Mucosa of rectum (tissue), 2 donors: Measurements from ENCODE around the gene RSU1.

Source experiments
- H3K27ac ChIP-seq, 2 donors: one replicate each; pipeline ENCODE4 v1.7.0; 2013; ENCODE audit warnings: inconsistent platforms in 2 of 2, low read depth in 2 of 2, low read length in 2 of 2
- H3K27me3 ChIP-seq, 2 donors: one replicate each; pipeline ENCODE4 v1.7.0; 2013; ENCODE audit warnings: low read length in 2 of 2; ENCODE audit not compliant: control insufficient read depth in 2 of 2, insufficient read depth in 2 of 2
- H3K36me3 ChIP-seq, 2 donors: one replicate each; pipeline ENCODE4 v1.7.0; 2013; ENCODE audit warnings: low read length in 2 of 2; ENCODE audit not compliant: control insufficient read depth in 2 of 2, insufficient read depth in 2 of 2
- H3K4me1 ChIP-seq, 2 donors: one replicate each; pipeline ENCODE4 v1.7.0; 2013; ENCODE audit warnings: low read length in 2 of 2, mild to moderate bottlenecking in 1 of 2; ENCODE audit not compliant: control insufficient read depth in 2 of 2, insufficient read depth in 2 of 2
- H3K4me3 ChIP-seq, 2 donors: one replicate each; pipeline ENCODE4 v1.7.0; 2013; ENCODE audit warnings: low read length in 2 of 2
- H3K9ac ChIP-seq, 2 donors: one replicate each; pipeline ENCODE4 v1.7.0; 2013; ENCODE audit warnings: low read length in 2 of 2, low read depth in 1 of 2, mild to moderate bottlenecking in 1 of 2
- H3K9me3 ChIP-seq, 2 donors: one replicate each; pipeline ENCODE4 v1.7.0; 2013; ENCODE audit warnings: low read length in 2 of 2; ENCODE audit not compliant: control insufficient read depth in 2 of 2
- donor health status: healthy.
- donor health status: Normal muscosa, but diverticular disease.

The RSU1 gene

DNA sequence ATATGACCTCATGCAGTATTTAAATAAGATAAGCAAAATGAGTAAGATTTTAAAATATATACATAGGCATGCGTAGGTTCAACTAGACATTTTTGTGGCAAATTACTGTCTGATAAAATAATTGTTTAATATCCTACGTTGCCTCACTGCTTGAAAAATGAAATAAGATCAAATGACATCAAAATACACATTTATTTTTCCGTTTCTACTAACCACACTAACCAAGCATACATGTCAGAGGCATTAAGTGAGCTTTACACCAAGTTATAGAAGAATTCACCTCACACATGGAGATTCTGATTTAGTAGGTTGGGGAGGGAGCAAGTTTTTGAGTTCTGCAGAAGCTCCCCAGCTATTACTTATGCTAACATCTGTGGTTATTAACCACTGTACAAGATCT, 66.8 kb downstream of the RSU1 start:
- Histone ChIP-seq H3K36me3 (peaks cover 16 to 30% of the 10 kb centered on the region in 2 donors), H3K4me3 (no peak overlapping the region), H3K27ac (no peak overlapping the region), H3K4me1 (no peaks in the 10 kb centered on the region), H3K9ac (no peak overlapping the region), H3K9me3 (no peaks in the 10 kb centered on the region), H3K27me3 (no peaks in the 10 kb centered on the region)

DNA sequence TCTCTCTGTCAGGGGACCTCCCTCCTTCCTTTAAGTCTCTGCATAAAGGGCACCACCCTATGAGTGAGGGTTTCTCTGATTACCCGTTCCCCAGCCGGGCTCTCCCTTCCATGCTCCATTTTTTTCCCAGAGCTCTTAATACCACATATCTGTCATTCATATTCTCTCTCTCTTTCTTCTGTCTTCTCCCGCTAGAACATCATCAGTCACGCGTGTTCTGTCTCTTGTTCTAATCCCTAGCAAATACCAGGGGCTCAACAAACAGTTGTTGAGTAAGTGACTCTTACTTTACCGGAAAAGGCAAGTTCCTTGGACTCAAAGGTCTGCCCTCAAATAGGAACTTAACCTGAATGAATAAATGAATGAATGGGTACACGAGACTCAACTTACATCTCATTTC, 68.5 kb downstream of the RSU1 start:
- no peak overlapping the region for H3K27ac ChIP-seq
- no peaks in the 10 kb centered on the region for H3K4me1 ChIP-seq
- H3K9ac ChIP-seq: no peak overlapping the region
- peaks cover 16 to 30% of the 10 kb centered on the region in 2 donors for H3K36me3 ChIP-seq
- H3K27me3 ChIP-seq: no peaks in the 10 kb centered on the region
- no peak overlapping the region for H3K4me3 ChIP-seq
- no peaks in the 10 kb centered on the region for H3K9me3 ChIP-seq

DNA sequence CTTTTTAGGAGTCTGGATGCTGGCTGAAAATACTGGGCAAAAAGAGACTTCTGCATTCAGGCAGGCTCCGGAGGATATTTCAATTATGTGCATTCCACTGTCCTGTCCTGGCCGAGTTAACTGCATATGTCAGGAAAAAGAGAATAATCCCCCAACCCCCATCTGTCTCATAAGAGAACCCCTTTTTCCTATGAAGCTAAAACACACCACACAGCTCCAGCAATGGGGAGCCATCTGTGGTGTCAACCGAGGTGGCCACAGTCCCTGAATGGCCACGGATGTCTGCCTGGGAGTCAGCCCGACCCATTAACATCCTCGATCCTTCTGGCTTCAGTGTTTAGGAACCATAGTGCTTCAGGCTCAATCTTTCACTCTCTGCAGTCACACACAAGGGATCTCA, 70.4 kb downstream of the RSU1 start:
- Histone ChIP-seq H3K9me3 (no peaks in the 10 kb centered on the region), H3K27me3 (no peaks in the 10 kb centered on the region), H3K36me3 (peaks cover 12 to 26% of the 10 kb centered on the region in 2 donors), H3K9ac (no peak overlapping the region), H3K4me1 (no peaks in the 10 kb centered on the region), H3K27ac (no peak overlapping the region), H3K4me3 (no peak overlapping the region)

DNA sequence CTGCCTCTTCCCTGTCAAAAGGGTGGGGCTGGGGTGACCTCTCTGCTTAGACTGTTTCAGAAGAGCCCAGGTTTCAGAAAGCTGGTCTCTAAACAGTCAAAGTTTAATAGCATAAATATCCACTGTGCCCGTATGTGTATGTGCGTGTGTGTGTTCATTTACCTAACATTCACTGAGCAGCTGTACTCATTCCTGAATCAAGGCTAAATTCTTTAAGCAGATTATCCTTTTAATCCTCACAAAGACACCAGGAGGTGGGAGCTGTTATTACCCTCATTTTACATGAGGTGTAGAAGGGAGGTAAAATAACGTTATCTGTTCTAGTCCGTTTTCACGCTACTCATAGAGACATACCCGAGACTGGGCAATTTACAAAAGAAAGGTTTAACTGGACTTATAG, 72.2 kb downstream of the RSU1 start:
- H3K27ac ChIP-seq: no peak overlapping the region
- no peaks in the 10 kb centered on the region for H3K4me1 ChIP-seq
- no peak overlapping the region for H3K4me3 ChIP-seq
- H3K9ac ChIP-seq: no peak overlapping the region
- no peaks in the 10 kb centered on the region for H3K9me3 ChIP-seq
- no peaks in the 10 kb centered on the region for H3K27me3 ChIP-seq
- peaks cover 4 to 12% of the 10 kb centered on the region in 2 donors for H3K36me3 ChIP-seq

DNA sequence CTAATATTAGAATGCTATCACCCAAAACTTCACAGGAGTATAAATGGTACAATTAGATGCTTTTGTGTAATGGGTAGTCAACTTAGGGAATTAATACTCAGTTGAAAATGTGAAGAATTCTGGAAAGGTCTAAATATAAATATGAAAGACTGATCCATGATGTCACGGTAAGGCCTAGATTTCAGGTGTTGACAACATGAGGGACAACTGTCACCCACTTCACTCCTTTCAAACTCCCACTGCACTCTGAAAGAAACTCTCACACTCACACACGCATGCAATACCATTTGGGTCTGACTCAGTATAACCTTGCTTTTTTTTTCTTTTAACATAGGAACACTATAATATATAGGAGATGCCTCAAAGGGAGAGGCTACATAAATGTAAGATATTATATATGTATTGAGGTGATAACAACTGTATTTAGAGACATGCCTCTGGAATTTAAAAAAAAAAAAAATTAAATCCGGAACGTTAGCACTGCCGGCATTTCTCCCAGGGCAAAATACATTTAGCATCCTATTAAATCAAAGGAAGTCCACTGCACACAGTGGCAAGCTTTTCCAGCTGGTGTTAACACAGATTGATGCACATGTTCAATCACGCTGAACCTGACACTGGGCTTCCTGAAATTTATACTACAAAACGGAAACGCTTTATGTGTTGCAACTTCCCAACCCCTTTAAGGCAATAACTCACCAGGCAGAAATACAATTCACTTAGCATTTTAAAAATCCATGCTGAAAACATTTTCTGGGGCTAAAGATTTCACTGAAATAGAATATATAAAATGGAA, 74.9 kb downstream of the RSU1 start:
- no peaks in the 10 kb centered on the region for H3K27me3 ChIP-seq
- no peak overlapping the region for H3K9ac ChIP-seq
- H3K9me3 ChIP-seq: no peaks in the 10 kb centered on the region
- peaks cover 4% of the 10 kb centered on the region in 2 donors for H3K36me3 ChIP-seq
- no peak overlapping the region for H3K4me3 ChIP-seq
- no peak overlapping the region for H3K27ac ChIP-seq
- no peaks in the 10 kb centered on the region for H3K4me1 ChIP-seq

DNA sequence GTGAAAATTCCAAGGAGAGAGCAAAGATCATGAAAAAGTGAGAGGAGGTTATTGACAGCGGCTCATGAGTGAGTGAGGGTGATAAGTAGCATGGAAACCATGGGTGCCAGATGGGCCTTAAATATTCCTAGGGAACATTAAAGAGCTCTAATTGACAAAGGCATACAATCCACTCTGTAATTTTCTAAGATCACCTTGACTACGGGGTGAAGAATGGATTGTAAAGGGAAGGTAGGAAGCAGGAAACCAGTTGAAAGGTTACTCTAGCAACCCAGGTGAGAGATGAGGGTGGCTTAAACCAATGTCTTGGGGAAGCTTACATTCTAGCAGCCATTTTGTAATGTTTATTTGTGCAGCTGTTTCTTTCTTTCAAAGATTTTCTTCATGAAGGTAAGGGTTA, 75.7 kb downstream of the RSU1 start:
- no peaks in the 10 kb centered on the region for H3K4me1 ChIP-seq
- no peak overlapping the region for H3K4me3 ChIP-seq
- no peaks in the 10 kb centered on the region for H3K9me3 ChIP-seq
- peaks cover 4% of the 10 kb centered on the region in 2 donors for H3K36me3 ChIP-seq
- no peak overlapping the region for H3K27ac ChIP-seq
- H3K9ac ChIP-seq: no peak overlapping the region
- no peaks in the 10 kb centered on the region for H3K27me3 ChIP-seq

DNA sequence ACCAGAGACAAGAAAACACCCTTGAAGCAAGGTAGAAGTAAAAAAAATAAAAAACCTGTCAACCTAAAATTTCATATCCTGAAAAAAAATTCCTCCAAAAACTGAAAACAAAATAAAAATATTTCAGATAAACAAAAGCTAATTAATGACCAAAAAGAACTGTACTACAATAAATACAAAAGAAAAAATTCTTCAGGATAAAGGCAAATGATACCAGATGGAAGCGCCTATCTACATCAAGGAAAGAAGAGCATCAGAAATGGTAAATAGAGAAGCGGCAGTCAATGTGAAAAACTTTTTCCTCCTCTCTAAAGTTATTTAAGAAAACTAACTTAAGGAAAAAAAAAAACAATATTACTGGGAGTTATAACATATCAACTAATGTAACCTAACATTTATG, 79.8 kb downstream of the RSU1 start:
- Histone ChIP-seq H3K4me3 (no peak overlapping the region), H3K4me1 (no peaks in the 10 kb centered on the region), H3K9ac (no peak overlapping the region), H3K27me3 (no peaks in the 10 kb centered on the region), H3K36me3 (peaks cover 0 to 4% of the 10 kb centered on the region in 2 donors), H3K9me3 (no peaks in the 10 kb centered on the region), H3K27ac (no peak overlapping the region)

DNA sequence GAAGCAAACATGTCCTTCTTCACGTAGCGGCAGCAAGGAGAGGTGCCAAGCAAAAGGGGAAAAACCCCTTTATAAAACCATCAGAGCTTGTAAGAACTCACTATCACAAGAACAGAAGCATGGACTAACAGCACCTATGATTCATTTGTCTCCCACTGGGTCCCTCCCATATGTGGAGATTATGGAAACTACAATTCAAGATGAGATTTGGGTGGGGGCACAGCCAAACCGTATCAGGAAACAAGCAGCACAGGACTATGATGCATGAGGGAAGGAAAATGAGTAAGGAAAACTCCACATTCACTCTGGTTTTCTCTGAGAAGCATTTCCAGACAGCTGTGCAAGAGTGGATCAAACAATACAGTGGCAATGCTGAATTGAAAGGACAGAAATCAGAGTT, 81.6 kb downstream of the RSU1 start:
- no peaks in the 10 kb centered on the region for H3K4me1 ChIP-seq
- no peak overlapping the region for H3K4me3 ChIP-seq
- H3K27ac ChIP-seq: no peak overlapping the region
- H3K9me3 ChIP-seq: no peaks in the 10 kb centered on the region
- H3K9ac ChIP-seq: no peak overlapping the region
- peaks cover 0 to 4% of the 10 kb centered on the region in 2 donors for H3K36me3 ChIP-seq
- no peaks in the 10 kb centered on the region for H3K27me3 ChIP-seq

DNA sequence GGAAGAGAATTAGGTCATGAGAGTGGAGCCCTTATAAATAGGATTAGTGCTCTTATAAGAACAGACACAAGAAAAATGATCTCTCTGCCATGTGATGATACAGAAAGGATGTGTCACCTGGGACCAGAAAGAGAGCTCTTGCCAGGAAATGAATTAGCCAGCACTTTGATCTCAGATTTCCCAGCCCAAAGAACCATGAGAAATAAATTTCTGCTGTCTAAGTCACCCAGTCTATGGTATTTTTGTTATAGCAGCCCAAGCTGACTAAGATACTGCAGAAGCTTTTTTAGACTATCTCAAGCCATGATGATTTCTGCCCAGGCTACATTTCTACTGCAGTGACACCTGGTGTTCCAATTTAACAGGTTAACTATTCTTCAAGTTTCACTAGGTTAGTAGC, 84.8 kb downstream of the RSU1 start:
- no peak overlapping the region for H3K27ac ChIP-seq
- H3K36me3 ChIP-seq: peaks cover 0 to 4% of the 10 kb centered on the region in 2 donors

DNA sequence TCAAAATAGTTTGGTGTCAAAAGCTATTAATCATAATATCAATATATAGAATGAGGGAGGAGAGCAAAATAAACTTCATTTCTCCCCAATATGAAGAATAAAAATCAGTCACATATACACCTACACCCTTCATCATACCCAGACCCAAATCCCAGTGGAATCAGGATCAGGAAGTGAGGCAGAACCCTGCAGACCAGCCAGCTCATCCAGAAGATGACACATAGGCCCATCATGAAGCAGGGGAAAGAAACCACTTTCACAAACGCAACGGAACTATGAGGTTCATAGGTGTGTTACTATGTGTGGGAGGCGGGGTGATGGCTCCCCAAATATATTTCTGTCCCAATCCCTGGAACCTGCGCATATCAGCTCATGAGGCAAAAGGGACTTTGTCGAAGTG, 89.0 kb downstream of the RSU1 start:
- Histone ChIP-seq H3K4me1 (no peaks in the 10 kb centered on the region), H3K27ac (no peak overlapping the region), H3K36me3 (peaks cover 6 to 7% of the 10 kb centered on the region in 2 donors), H3K4me3 (no peak overlapping the region), H3K27me3 (no peaks in the 10 kb centered on the region), H3K9ac (no peak overlapping the region), H3K9me3 (no peaks in the 10 kb centered on the region)

More for the DNA sequence above, 84.8 kb downstream of the RSU1 start:
- Histone ChIP-seq H3K9me3 (no peaks in the 10 kb centered on the region), H3K4me1 (no peaks in the 10 kb centered on the region), H3K27me3 (no peaks in the 10 kb centered on the region), H3K4me3 (no peak overlapping the region), H3K9ac (no peak overlapping the region)
